ENCODE results near the gene KHDRBS1. TPM values are rescaled to one million over a fixed set of nuclear protein-coding genes. Genes with fewer than 3 reads are reported as not detected.
"Not testable (repeated sequence)": the region's sequence is repeated elsewhere in the genome, so short reads cannot be mapped to it uniquely, and the experiment has no call there.

Gene KHDRBS1
- total RNA-seq (2014; rRNA removed; shearing (Covaris generic)), result 39.2 and 45.1 TPM in 2 replicates
- 53.2 and 55.3 TPM in 2 replicates for polyA plus RNA-seq (2014; cell fraction: nucleus; rRNA removed)

DNA sequence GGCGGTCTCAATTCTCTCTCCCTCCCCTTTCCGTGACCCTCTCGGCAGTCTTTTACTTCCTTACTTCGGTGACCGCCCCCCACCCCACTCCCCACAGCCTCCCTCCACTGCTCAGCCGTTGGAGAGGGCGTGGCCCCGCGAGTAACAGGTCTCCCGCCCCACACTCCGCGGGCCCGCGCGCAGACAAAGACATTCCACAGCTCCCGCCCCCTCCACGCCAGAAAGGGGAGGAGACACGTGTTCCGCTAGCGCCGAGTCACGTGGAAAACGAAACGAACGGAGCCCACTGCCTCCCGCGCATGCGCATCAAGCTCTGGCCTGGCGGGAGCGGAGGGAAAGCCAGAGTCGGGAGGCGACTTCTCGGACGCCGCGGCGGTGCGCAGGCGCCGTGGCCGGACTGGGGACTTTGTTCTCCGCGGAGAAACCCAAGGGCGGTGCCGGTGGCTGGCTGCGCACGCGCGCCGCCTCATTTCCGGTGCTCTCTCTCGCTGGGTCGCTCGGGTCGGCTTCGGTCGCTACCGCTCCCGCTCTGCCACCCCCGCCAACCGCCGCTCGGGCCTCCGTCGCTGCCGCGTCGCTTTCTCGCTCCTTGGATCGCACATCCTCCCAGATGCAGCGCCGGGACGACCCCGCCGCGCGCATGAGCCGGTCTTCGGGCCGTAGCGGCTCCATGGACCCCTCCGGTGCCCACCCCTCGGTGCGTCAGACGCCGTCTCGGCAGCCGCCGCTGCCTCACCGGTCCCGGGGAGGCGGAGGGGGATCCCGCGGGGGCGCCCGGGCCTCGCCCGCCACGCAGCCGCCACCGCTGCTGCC lies at the start of gene KHDRBS1:
TSS of gene KHDRBS1 (plus strand) at position 483 of the 813 bp plus-strand sequence. CDS start at position 611, 128 bp downstream.
- DNase-seq (ENCODE audit: extremely low read depth, low read depth), result peak; percentile 96

- no peak for DNase-seq (ENCODE audit: extremely low read depth, low read depth)
Measured at GRCh38 chr1:31970873-31971272, 42.8 kb upstream of the KHDRBS1 start.

GRCh38 chr1:31976401-31976800 lies 37.3 kb upstream of the KHDRBS1 start:
- DNase-seq (ENCODE audit: extremely low read depth, low read depth), result no peak

GRCh38 chr1:31977385-31978131 lies 36.1 kb upstream of the KHDRBS1 start:
- DNase-seq (ENCODE audit: extremely low read depth, low read depth), result no peak

- no peak for DNase-seq (ENCODE audit: extremely low read depth, low read depth)
Measured at GRCh38 chr1:31978843-31979400, 34.7 kb upstream of the KHDRBS1 start.

DNA sequence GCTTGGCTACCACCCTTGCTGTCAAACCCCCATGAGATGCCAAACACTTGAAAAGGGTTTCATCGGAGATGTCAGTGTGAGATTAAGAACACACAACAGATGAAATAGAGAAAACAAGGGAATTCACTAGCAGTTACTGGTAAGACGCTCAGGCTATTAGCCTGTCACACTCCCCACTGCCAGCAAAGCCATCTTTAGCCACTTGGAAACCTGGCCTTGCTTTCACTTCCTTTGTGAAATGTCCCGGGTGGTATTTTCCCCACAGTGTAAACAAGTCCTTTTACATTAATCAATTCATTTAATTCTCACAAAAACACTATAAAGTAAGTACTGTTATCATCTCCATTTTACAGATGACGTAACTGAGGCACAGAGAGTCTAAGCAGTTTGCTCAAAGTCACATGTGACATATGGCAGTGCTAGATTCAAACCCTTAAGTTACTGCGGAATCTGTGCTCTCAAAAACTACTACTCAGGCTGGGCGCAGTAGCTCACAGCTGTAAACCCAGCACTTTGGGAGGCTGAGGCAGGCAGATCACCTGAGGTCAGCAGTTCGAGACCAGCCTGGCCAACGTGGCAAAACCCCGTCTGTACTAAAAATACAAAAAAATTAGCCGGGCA lies 32.7 kb upstream of the KHDRBS1 start:
- no peak for DNase-seq (ENCODE audit: extremely low read depth, low read depth)

DNA sequence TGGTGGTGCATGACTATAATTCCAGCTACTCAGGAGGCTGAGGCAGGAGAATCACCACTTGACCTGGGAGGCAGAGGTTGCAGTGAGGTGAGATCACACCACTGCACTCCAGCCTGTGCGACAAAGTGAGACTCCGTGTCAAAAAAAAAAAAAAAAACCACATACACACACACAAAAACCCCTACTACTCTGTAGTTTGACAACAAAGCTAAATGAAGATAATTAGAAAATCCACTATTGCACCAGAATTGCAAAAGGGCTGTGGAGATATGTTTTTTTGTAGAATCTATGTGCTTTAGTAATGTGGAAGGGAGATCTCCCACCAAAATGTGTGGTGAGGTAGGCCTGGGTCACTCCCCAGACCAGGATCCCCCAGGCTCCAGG lies 32.2 kb upstream of the KHDRBS1 start:
- no peak for DNase-seq (ENCODE audit: extremely low read depth, low read depth)

DNA sequence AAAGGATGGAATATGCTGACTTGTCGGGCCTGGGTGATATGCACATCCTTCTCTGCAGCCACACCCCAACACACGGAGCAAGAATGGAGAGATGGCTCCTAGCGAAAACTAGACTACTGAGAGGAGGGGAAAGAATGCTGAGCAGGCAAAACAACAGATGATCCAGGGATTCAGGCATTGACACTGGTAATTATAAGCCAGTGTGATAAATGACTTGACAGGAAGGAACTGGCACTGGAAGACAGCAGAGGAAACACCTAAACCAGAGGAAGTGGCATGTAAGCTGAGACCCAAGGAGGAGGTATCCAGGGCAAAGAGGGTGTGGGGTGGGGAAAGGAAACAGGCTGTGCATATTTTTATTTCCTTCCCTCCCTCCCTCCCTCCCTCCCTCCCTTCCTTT lies 31.7 kb upstream of the KHDRBS1 start:
- no peak for DNase-seq (ENCODE audit: extremely low read depth, low read depth)

- DNase-seq (ENCODE audit: extremely low read depth, low read depth), result no peak
Measured at GRCh38 chr1:31984419-31985347, 29.0 kb upstream of the KHDRBS1 start.

GRCh38 chr1:31985430-31985829 lies 28.2 kb upstream of the KHDRBS1 start:
- DNase-seq (ENCODE audit: extremely low read depth, low read depth), result no peak

DNA sequence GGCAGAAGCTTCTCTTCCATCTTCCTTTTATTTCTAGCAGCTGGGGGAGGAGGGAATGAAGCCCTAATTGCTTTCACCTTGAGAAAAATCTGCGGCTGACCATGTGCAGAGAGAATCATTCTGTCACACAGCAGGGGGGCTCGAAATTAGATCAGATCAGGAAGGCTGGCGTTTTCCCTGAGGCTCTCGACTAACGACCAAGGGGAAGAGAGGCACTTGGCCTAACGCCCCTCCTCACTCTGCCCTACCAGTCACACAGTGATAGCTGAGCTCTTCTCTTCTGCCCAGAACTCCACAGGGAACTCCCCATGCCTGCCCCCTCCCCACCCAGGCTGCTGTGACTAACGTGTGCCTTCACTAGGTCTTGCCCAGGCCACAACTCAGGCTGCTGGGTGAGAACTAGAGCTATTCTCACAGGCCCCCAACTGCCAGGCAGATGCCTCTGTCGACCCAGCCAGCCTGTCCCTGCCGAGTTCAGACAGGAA lies 26.5 kb upstream of the KHDRBS1 start:
- DNase-seq (ENCODE audit: extremely low read depth, low read depth), result no peak

GRCh38 chr1:31989964-31990363 lies 23.7 kb upstream of the KHDRBS1 start:
- no peak for DNase-seq (ENCODE audit: extremely low read depth, low read depth)

DNA sequence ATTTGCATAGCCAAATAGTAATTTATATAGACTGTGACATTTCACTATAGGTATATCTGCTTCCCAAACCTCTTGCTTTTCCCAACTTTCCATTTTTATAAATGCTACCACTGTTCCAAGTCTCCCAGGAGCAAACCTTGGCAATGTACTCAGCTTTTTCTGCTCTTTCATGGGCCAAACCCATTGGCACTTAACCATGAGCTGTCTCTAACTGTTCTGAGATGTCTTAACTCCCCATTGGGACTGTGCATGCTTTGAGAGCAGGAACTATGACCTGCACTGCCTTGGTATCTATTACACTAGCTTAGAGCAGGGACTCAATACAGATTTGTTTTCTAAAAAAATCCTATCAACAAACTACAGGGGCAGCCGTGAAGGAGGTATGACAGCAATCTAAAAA lies 22.5 kb upstream of the KHDRBS1 start:
- DNase-seq (ENCODE audit: extremely low read depth, low read depth), result no peak

GRCh38 chr1:31995263-31995662 lies 18.4 kb upstream of the KHDRBS1 start:
- DNase-seq (ENCODE audit: extremely low read depth, low read depth), result no peak

- not testable (repeated sequence) for DNase-seq (ENCODE audit: extremely low read depth, low read depth)
Measured at GRCh38 chr1:31996121-31996520, 17.5 kb upstream of the KHDRBS1 start.

DNA sequence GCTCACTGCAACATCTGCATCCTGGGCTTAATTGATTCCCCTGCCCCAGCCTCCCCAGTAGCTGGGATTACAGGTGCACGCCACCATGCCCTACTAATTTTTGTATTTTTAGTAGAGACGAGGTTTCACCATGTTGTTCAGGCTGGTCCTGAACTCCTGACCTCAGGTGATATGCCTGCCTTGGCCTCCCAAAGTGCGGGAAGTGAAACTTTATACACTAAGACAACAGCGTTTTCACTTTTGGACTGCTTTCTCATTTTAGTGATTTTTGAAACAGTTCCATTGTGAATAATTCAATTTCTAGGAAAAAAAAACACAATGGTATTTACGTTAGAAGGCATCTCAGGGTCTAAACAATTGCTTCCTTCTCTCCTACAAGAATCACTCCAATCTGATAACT lies 11.8 kb upstream of the KHDRBS1 start:
- DNase-seq (ENCODE audit: extremely low read depth, low read depth), result no peak

DNA sequence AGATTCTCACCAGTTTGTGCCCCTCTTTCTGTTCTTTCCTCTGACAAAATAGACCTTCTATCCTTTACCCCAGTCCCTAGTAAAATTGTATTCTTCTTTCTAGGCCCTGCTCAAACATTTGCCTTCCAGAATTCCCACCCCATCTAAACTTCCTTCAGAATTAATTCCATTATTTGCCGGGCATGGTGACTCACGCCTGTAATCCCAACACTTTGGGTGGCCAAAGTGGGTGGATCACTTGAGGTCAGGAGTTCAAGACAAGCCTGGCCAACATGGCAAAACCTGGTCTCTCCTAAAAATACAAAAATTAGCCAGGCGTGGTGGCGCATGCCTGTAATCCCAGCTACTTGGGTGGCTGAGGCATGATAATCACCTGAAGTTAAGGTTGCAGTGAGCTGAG lies 11.4 kb upstream of the KHDRBS1 start:
- not testable (repeated sequence) for DNase-seq (ENCODE audit: extremely low read depth, low read depth)

DNA sequence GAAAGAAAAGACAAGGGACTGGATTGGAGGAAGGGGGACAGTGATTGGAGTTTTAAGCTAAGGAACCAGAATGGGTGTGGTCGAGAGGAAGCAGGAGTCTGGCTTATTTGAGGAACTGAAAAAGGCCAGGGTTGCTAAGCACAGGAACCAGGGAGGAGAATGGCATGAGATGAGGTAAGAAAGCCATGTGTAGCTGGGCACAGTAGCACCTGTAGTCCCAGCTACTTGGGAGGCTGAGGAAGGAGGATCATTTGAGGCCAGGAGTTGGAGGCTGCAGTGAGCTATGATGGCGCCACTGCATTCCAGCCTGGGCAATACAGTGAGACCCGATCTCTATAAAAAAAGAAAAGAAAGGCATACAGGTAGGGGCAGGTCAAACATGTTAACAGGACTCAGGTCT lies 8.1 kb upstream of the KHDRBS1 start:
- DNase-seq (ENCODE audit: extremely low read depth, low read depth), result no peak

DNA sequence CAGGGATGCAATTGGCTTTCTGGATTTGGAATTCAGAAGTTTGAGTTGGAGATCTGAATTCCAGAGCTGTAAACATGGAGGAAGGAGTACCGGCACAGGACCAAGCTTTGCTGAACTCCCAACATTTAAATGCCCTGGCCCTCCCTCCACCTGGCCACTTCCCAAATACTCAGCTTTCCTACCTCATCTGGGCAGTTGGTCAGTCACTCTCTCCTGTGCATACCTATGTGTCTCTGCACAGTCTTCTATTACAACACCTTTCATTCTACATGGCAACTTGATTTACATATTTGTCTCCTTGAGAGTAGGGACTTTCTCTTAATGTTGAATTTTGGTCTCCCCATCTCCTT lies 6.1 kb upstream of the KHDRBS1 start:
- DNase-seq (ENCODE audit: extremely low read depth, low read depth), result no peak

DNA sequence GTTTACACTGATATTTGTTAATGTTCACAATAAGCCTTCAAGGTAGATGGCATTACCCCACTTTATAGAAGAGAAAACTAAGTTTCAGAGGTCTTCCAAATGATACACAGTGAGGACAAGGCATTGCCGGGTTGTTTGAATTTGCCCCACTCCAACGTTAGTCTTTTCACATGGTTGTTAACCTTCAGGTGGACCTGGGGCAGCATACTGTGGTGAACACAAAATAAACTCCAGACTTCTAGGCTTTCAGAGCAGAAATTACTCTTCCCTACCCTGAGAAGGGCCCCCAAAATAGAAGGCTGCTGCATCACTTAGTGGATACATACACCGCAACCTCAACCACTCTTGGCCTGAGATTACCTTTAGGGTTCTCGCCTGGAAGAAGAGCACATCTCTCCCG lies 3.4 kb upstream of the KHDRBS1 start:
- DNase-seq (ENCODE audit: extremely low read depth, low read depth), result no peak
